ENCODE data around the gene PAMR1.

PAMR1 gene

DNA sequence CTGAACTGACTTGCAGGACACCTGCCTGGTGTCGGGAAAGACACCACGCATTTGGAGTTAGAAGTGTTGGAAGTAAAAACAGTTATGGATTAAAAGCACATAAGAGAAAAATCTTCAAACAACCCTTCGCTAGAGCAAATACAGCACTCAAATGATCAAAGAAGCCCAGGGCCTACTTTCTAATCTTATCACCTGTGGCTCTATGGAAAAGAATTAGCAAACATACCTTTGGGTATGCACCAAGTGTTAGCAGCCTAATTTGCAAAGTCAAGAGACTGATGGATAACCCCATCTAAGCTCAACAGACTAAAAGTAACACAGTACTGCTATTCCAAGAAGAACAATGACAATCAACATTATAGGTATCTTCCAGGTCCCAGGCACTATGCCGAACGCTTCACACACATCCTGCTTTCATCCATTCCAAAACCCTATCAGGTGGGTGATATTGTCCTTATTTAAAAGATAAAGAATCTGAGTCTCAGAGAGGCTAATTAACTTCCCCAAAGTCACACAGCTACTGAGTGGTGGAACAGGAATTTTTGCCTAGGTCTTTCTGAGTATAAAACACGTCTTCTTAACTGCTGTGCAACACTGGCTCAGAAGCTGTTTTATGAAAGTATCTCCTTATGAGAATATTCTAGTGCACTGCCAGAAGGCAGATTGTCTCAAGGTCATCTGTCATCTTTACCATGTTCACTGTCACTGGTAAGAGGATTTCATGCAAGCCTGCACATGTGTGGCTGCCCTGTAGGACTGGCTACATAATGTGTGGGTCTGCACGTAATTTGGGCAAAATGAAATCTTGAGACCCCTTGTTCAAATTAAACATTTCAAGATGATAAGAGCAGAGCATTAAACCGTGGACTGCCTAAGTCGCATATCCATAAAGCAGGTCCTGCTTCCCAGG is 122.4 kb downstream of the PAMR1 start:
- no peak for DNase-seq (ENCODE audit: low spot score)

DNA sequence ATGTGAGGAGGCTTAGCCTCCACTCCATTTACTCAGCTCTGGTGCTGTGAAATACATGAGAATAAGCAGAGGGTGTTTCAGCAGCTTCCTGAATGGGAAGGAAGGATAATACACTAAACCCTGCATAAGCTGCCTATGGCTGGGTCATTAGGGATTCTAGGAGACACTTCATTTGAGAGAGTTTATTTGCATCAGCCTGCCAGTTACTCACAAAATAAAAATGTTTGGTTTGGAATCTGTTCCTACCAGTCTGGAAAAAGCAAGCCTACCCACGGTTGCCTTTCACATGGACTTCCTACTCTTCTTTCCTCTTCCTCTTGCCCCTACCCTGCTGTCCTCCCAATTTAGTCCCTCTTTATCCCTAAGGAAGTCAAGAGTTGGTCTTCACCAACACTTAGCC is 126.5 kb downstream of the PAMR1 start:
- DNase-seq (ENCODE audit: low spot score): no peak

DNA sequence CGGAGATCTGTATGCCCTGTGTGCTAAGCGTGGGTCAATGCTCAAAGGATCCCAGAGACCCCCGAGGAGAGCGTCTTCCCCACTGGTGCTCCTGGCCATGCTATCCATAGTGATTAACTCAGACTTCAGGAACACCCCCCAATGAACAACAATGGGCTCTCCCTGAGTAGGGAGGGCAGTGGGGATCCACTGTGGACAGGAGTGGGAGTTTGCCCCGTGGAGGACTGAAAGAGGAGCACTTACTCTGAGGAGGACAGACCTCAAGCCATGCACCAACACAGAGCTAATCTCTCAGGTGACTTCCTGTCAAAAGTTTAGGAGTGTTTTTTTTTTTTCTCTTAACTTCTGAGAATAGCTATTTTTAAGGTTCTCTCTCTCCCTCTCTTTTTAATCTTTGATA is 130.5 kb downstream of the PAMR1 start:
- DNase-seq (ENCODE audit: low spot score): no peak

DNA sequence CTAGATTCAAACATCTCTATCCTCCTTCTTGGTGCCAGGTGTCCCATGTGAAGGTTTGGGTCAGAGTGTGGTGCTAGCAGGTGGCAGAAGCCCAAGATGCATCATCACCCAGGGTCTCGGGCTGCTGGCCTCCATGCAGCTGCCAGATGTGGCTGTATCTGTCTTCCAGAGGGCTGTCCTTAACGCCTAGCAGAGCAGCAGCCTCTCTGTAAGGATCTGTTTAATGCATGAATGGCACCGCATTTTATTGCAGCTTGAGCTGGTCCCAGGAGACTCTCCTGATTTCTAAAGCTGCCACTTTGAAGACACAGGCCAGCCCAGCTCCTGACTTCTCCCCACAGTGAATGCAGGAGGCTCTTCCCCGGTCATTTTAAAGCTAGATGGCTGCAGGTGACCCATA is 132.3 kb downstream of the PAMR1 start:
- DNase-seq (ENCODE audit: low spot score): no peak

DNA sequence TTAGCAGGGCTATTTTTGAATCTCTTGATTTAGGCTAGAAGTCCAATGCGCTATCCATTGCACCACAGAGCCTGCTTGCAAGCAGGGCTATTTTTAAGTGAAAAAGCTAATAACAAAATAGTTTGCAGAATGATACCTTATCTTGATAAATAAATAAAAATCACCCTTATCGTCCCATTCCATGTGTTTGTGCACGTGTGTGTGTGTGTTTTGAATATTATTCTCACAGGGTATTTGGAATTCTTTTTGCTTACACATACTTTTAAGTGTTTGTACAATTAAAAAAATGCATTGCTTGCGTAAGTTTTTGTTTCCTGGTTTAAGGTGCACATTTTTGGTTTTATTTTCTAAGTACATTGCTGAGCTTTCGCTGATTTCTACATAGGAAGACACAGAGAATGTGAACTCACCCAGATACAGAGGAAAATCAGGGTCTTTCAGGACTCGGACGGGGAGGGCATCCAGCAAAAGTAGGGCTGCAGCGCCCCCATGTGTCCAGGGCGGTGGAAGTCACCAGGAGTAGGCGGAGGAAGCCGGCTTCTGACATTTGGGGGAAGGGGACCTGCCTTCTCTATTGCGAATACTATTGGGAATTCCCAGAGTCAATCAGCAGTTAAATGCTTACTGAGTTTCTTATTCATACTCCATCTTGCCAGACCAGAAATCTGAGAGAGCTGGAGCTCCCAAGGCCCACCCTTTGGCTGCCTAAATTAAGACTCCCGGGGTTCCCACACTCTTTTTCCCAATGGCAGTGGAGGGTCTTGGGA is 133.3 kb downstream of the PAMR1 start:
- peak; percentile 59 for DNase-seq (ENCODE audit: low spot score)

DNA sequence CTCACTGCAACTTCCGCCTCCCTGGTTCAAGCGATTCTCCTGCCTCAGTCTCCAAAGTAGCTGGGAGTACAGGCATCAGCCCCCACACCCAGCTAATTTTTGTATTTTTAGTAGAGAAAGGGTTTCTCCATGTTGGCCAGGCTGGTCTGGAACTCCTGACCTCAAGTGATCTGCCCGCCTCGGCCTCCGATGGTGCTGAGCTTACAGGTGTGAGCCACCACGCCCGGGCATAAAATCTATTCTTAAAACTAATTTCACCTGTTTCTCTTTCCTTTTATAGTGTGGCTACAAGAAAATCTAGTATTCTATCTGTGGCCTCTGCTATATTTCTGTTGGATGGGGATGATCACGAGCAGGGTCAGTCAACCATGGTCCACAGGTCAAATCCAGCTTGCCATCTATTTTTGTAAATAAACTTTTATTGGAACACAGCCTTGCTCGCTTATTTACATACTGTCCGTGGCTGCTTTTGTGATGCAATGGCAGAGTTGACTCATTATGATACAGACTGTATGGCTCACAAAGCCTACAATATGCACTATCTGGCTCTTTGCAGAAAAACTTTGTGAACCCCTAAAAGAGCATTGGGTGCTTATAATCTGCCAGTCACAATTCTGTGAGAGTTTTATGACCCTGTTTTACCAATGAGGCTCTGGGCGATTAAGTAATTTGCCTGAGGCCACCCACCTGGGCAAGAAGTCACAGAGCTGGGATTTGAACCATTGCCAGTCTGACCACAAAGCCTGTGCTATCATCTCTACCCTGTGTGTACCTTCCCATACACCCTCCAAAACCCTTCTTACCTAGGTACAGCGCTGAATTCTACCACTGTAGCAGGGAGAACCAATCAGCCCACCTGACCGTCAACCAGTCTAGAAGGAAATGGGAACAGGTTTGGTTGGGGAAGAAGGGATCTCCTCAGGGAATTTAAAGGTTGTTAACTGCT is 134.4 kb downstream of the PAMR1 start:
- peak; percentile 77 for DNase-seq (ENCODE audit: low spot score)

DNA sequence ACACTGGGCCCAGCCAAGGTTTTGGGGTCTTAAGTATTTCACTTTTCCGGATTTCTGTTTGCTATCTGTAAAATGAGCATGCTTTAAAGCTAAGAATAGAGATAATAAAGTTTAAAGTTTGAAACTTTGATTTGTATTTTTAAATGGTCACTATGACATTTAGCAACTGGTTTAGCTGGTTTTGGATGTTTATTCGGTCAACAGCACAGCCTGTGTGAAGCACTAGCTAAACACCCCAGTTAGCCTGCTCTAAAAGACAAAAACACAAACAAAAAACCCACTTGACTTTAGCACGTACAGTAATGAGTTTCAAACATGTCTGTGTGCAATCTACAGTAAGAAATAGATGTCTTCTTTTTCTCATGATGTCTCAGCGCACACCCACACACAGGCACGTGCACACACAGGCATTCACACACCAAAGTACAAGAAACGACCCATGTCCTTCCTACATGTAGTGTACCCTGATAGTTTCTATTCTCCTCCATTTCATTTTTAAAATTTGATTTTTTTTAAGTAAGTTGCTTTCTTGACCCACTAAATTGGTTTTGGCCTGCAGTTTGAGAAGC is 135.4 kb downstream of the PAMR1 start:
- no peak for DNase-seq (ENCODE audit: low spot score)

DNA sequence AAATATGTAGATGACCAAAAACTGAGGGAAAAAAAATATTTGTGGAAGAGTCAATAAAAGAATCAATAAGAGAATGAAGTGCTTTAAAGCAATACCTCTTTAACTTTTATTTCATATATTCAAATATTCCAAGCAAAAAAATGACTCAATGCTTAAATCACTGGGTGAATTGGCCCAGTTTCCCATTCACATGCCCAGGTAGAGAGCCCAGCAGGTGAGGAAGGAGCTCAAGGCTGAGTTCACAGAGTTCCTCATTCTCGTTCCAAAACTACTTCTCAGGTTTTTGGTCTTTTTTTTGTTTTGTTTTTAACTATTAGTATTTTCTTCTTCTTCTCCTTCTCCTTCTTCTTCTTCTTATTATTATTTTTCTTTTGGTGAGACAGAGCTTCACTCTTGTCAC is 136.3 kb downstream of the PAMR1 start:
- no peak for DNase-seq (ENCODE audit: low spot score)

DNA sequence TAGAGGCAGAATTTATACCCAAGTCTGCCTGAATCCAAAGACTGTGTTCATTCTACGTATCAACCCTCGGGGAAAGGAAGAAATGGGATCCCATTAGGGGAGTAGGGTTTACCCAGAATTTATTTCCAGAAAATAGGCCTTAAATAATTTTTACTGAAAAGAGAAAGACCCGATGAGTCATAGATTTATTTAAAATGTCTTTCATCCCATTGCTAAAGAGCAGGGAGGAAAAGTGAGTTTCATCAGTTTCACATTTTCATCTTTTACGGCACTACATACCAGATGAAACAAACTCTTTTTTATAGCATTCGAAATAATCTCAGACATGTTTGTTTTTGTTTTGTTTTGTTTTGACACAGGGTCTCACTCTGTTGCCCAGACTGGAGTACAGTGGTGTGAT is 137.4 kb downstream of the PAMR1 start:
- DNase-seq (ENCODE audit: low spot score): no peak

DNA sequence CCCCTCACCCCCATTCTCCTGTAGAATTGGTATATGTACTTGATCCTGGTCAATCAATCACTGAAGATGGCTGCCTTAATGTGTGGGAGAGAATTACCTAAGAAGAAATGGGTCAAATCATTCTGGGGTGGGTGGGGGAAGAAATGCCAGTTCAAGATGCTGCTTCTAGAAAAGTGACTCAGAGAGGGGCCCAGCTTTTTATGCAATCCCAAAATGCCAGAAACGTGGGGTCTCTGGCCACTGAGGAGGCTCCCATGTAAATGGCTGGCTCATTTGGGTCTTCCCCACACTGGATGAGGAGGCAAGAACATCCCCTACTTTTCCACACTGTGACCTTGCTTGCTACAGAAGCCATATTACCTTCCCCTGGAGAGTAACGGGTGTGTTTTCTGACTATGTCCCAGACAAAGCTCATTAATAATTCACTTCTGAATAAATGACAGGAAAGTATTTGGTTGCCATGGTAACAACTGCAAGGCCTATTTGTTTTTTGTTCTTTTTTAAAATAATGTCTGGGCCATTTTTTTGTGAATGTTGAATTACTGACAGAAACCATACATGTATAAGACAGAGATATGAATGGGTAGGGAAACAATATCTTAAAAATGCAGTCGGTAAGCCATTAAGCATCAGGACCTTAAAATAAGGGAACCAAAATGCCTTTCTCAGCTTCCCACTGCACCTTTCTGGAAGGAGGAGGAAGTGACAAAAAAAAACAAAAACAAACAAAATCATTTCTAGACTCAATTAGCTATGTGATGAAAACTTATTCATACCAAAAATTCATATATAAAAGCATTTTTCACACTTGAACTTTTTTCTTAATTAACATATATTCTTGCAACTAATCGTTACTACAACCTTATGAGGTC is 138.1 kb downstream of the PAMR1 start:
- DNase-seq (ENCODE audit: low spot score): no peak

DNA sequence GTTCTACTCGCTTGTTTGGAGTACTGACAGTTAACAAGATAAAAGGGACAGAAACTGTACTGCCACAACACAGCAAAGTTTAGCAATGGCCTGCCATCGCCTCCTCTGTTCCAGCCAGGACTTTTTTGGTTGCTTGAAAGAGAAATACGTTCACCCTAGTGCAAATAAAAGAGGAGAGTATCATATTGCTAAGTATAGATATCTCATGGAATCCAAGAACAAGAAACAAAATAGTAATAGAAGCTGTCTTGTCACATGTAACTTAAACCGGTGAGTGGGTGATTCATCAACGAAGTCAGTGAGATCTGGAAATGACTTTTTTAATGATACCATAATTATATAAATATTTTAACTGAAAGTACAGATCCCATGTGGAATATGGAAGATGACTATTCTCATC is 141.5 kb downstream of the PAMR1 start:
- DNase-seq (ENCODE audit: low spot score): no peak
